H9 (cell line): Measurements from ENCODE around the gene MIOS. TPM values are rescaled to one million over a fixed set of nuclear protein-coding genes. Genes with fewer than 3 reads are reported as not detected.

Source experiments
- DNase-seq: peaks from one replicate; pipeline ENCODE4 v3.0.0-alpha.2; 2017
- H2AFZ ChIP-seq: one replicate; pipeline ENCODE4 v1.6.1; 2013; ENCODE audit warnings: mild to moderate bottlenecking, low read length, control low read depth, moderate library complexity
- H2AK5ac ChIP-seq: 2 replicates; pipeline ENCODE4 v1.6.1; 2013; ENCODE audit warnings: low read length, control low read depth, mixed read lengths; ENCODE audit not compliant: insufficient read length
- H2BK120ac ChIP-seq: one replicate; pipeline ENCODE4 v1.6.1; 2013; ENCODE audit warnings: low read depth, mild to moderate bottlenecking, low read length, control low read depth, inconsistent platforms; ENCODE audit not compliant: poor library complexity, severe bottlenecking
- H2BK12ac ChIP-seq: 2 replicates; pipeline ENCODE4 v1.6.1; 2013; ENCODE audit warnings: low read length, control low read depth, mixed read lengths, low read depth; ENCODE audit not compliant: insufficient read length
- H2BK15ac ChIP-seq: 2 replicates; pipeline ENCODE4 v1.6.1; 2013; ENCODE audit warnings: low read depth, low read length, control low read depth
- H2BK20ac ChIP-seq: one replicate; pipeline ENCODE4 v1.6.1; 2013; ENCODE audit warnings: low read depth, mild to moderate bottlenecking, low read length, control low read depth, inconsistent platforms; ENCODE audit not compliant: poor library complexity, severe bottlenecking
- H2BK5ac ChIP-seq: 2 replicates; pipeline ENCODE4 v1.6.1; 2013; ENCODE audit warnings: low read length, control low read depth, mixed read lengths; ENCODE audit not compliant: insufficient read length
- H3K14ac ChIP-seq: 2 replicates; pipeline ENCODE4 v1.6.1; 2013; ENCODE audit warnings: low read length, control low read depth; ENCODE audit not compliant: insufficient read depth
- H3K18ac ChIP-seq: 2 replicates; pipeline ENCODE4 v1.6.1; 2013; ENCODE audit warnings: low read depth, mild to moderate bottlenecking, mixed read lengths, low read length, control low read depth; ENCODE audit not compliant: insufficient read length
- H3K23ac ChIP-seq: 2 replicates; pipeline ENCODE4 v1.6.1; 2013; ENCODE audit warnings: low read length, control low read depth, mixed read lengths, low read depth; ENCODE audit not compliant: insufficient read length
- H3K23me2 ChIP-seq: 2 replicates; pipeline ENCODE4 v1.6.1; 2013; ENCODE audit warnings: low read depth, mild to moderate bottlenecking, mixed read lengths, low read length, control low read depth; ENCODE audit not compliant: insufficient read length, poor library complexity, severe bottlenecking
- H3K27ac ChIP-seq: 2 replicates; pipeline ENCODE4 v1.5.1; 2013; ENCODE audit warnings: low read length, control low read depth, mixed read lengths, low read depth; ENCODE audit not compliant: insufficient read length
- H3K27me3 ChIP-seq: 2 replicates; pipeline ENCODE4 v1.6.1; 2013; ENCODE audit warnings: low read length, control low read depth, inconsistent platforms; ENCODE audit not compliant: insufficient read depth
- H3K4ac ChIP-seq: 2 replicates; pipeline ENCODE4 v1.6.1; 2013; ENCODE audit warnings: low read depth, mild to moderate bottlenecking, control low read depth, inconsistent platforms, low read length, moderate library complexity
- H3K4me1 ChIP-seq: 2 replicates; pipeline ENCODE4 v1.6.1; 2013; ENCODE audit warnings: low read length, control low read depth, inconsistent platforms; ENCODE audit not compliant: insufficient read depth
- H3K4me2 ChIP-seq: 2 replicates; pipeline ENCODE4 v1.6.1; 2013; ENCODE audit warnings: low read length, control low read depth, mixed read lengths; ENCODE audit not compliant: insufficient read length, insufficient read depth
- H3K56ac ChIP-seq: 2 replicates; pipeline ENCODE4 v1.6.1; 2013; ENCODE audit warnings: low read depth, mild to moderate bottlenecking, mixed read lengths, low read length, control low read depth; ENCODE audit not compliant: insufficient read length
- H3K79me1 ChIP-seq: 2 replicates; pipeline ENCODE4 v1.6.1; 2013; ENCODE audit warnings: low read depth, mild to moderate bottlenecking, moderate library complexity, low read length, control low read depth, inconsistent platforms; ENCODE audit not compliant: insufficient read depth, poor library complexity, severe bottlenecking
- H3K79me2 ChIP-seq: 2 replicates; pipeline ENCODE4 v1.6.1; 2013; ENCODE audit warnings: low read length, control low read depth, inconsistent platforms; ENCODE audit not compliant: insufficient read depth
- H3K9ac ChIP-seq: 2 replicates; pipeline ENCODE4 v1.6.1; 2013; ENCODE audit warnings: low read length, control low read depth, mixed read lengths; ENCODE audit not compliant: insufficient read length; ENCODE audit errors: extremely low read depth
- H3K9me3 ChIP-seq: one replicate; pipeline ENCODE4 v1.6.1; 2013; ENCODE audit warnings: low read depth, low read length, inconsistent platforms; ENCODE audit not compliant: control insufficient read depth
- H3T11ph ChIP-seq: one replicate; pipeline ENCODE4 v1.6.1; 2013; ENCODE audit warnings: mild to moderate bottlenecking, low read length, control low read depth, inconsistent platforms
- H4K20me1 ChIP-seq: one replicate; pipeline ENCODE4 v1.6.1; 2013; ENCODE audit not compliant: control insufficient read depth, insufficient read length, insufficient read depth
- H4K5ac ChIP-seq: 2 replicates; pipeline ENCODE4 v1.6.1; 2013; ENCODE audit warnings: low read depth, mild to moderate bottlenecking, mixed read lengths, low read length, control low read depth; ENCODE audit not compliant: insufficient read length
- H4K8ac ChIP-seq: replicated peaks from 2 replicates; pipeline ENCODE4 v1.6.1; 2013; ENCODE audit warnings: low read length, control low read depth, mixed read lengths, low read depth; ENCODE audit not compliant: insufficient read length
- H4K91ac ChIP-seq: 2 replicates; pipeline ENCODE4 v1.6.1; 2013; ENCODE audit warnings: low read depth, mild to moderate bottlenecking, moderate library complexity, mixed read lengths, low read length, control low read depth; ENCODE audit not compliant: insufficient read length
- H3K27ac Mint-ChIP-seq, 3 experiments: 2 replicates in 2 of 3; 3 replicates in 1 of 3; pipeline ENCODE4 v1.8.0; 2020 to 2021; ENCODE audit warnings: mixed read lengths in 3 of 3, mild to moderate bottlenecking in 1 of 3, moderate library complexity in 1 of 3
- H3K27me3 Mint-ChIP-seq: 2 replicates; pipeline ENCODE4 v1.8.0; 2021; ENCODE audit warnings: low read depth, mild to moderate bottlenecking, moderate library complexity, mixed read lengths
- H3K36me3 Mint-ChIP-seq, 3 experiments: 2 replicates in 2 of 3; 3 replicates in 1 of 3; pipeline ENCODE4 v1.8.0; 2020 to 2021; ENCODE audit warnings: low read depth in 3 of 3, mixed read lengths in 3 of 3; ENCODE audit not compliant: insufficient read depth in 1 of 3
- H3K4me1 Mint-ChIP-seq, 2 experiments: 2 replicates each; pipeline ENCODE4 v1.8.0; 2020; ENCODE audit warnings: mixed read lengths in 2 of 2
- H3K4me3 Mint-ChIP-seq, 2 experiments: 2 replicates in 1 of 2; 3 replicates in 1 of 2; pipeline ENCODE4 v1.8.0; 2020 to 2021; ENCODE audit warnings: mild to moderate bottlenecking in 2 of 2, mixed read lengths in 2 of 2, moderate library complexity in 1 of 2
- H3K9me3 Mint-ChIP-seq, 2 experiments: 2 replicates in 1 of 2; 3 replicates in 1 of 2; pipeline ENCODE4 v1.8.0; 2020; ENCODE audit warnings: mild to moderate bottlenecking in 2 of 2, mixed read lengths in 2 of 2, moderate library complexity in 1 of 2
- WGBS: extraction: QIAGEN DNeasy Blood & Tissue Kit; methylation state at CpG from one replicate; pipeline ENCODE4 v1.1.7; 2013; ENCODE audit warnings: missing lambda C conversion rate, low lambda C conversion rate, mixed read lengths; ENCODE audit not compliant: insufficient read length; ENCODE audit errors: extremely low coverage; 5-methylcytosine and 5-hydroxymethylcytosine counted together
- total RNA-seq: library from RNA; stranded (reverse); gene quantifications from 2 replicates; pipeline ENCODE4 v1.2.1, GENCODE V29; 2021
- TF ChIP-seq, protein P1 (sequence below): fragments of 200-600 bp; sonication (generic); conservative IDR thresholded peaks from 3 replicates; pipeline ENCODE4 v1.8.0; 2021; ENCODE audit warnings: antibody characterized with exemption, mild to moderate bottlenecking

MIOS gene
- total RNA-seq, 1 experiment from 2014 or later = 46.4 TPM

DNA sequence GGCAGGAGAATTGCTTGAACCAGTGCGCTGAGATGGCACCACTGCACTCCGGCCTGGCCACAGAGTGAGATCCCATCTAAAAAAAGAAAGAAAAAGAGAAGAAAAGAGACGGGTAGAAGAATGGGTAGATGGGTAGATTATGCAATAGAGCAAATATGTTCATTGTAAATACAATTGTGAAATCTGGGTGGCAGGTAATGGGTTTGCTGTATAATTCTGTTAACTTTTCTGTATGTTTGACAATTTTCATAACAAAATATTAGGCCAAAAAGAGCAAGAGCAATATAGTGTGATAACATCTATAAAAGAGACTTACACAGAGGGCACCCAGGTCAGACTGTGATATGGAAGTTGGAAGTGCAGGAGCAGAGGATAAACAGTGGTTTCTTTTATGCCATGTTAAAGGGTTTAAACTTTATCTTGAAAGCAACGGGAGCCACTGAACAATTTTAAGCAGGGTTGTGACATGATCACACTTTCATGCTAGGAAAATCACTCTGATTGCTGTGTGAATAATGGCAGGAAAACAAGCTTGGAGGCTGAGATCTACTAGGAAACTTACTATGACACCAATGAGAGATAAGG, 24.3 kb upstream of the MIOS start:
- no peak overlapping the region for H3K4me2 ChIP-seq
- no peak overlapping the region for H2BK20ac ChIP-seq
- no peak overlapping the region for H3K4ac ChIP-seq
- H3K27ac ChIP-seq = no peak overlapping the region
- H3K27me3 Mint-ChIP-seq = no peaks in the 10 kb centered on the region
- no peak overlapping the region for H3K9ac ChIP-seq
- H3K27ac Mint-ChIP-seq = no peak overlapping the region
- H3K56ac ChIP-seq = no peak overlapping the region
- H2AK5ac ChIP-seq = no peak overlapping the region
- H3K23ac ChIP-seq = no peak overlapping the region
- H3K9me3 ChIP-seq = no peaks in the 10 kb centered on the region
- no peak overlapping the region for H3K14ac ChIP-seq
- H4K91ac ChIP-seq = no peak overlapping the region
- TF ChIP-seq, protein P1, sequence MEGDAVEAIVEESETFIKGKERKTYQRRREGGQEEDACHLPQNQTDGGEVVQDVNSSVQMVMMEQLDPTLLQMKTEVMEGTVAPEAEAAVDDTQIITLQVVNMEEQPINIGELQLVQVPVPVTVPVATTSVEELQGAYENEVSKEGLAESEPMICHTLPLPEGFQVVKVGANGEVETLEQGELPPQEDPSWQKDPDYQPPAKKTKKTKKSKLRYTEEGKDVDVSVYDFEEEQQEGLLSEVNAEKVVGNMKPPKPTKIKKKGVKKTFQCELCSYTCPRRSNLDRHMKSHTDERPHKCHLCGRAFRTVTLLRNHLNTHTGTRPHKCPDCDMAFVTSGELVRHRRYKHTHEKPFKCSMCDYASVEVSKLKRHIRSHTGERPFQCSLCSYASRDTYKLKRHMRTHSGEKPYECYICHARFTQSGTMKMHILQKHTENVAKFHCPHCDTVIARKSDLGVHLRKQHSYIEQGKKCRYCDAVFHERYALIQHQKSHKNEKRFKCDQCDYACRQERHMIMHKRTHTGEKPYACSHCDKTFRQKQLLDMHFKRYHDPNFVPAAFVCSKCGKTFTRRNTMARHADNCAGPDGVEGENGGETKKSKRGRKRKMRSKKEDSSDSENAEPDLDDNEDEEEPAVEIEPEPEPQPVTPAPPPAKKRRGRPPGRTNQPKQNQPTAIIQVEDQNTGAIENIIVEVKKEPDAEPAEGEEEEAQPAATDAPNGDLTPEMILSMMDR = no peak
- no peak overlapping the region for H3K18ac ChIP-seq
- H3K36me3 Mint-ChIP-seq = no peaks in the 10 kb centered on the region
- WGBS = 100% methylated on average over 1 of the region's 4 CpGs
- H2BK12ac ChIP-seq = no peak overlapping the region
- H3T11ph ChIP-seq = no peak overlapping the region
- H3K79me1 ChIP-seq = no peaks in the 10 kb centered on the region
- 0 out of 4 replicates have a peak, but pooled peaks cover 0 to 4% of the 10 kb centered on the region in 2 experiments for H3K4me1 Mint-ChIP-seq
- H4K20me1 ChIP-seq = no peaks in the 10 kb centered on the region
- H2BK120ac ChIP-seq = no peak overlapping the region
- no peak overlapping the region for H4K8ac ChIP-seq
- no peak overlapping the region for H2BK15ac ChIP-seq
- no peaks in the 10 kb centered on the region for H3K4me1 ChIP-seq
- H2BK5ac ChIP-seq = no peak overlapping the region
- H3K27me3 ChIP-seq = no peaks in the 10 kb centered on the region
- no peak overlapping the region for H2AFZ ChIP-seq
- no peaks in the 10 kb centered on the region for H3K79me2 ChIP-seq
- no peaks in the 10 kb centered on the region for H3K23me2 ChIP-seq
- no peak overlapping the region for H4K5ac ChIP-seq
- no peaks in the 10 kb centered on the region for H3K9me3 Mint-ChIP-seq
- no peak overlapping the region for H3K4me3 Mint-ChIP-seq
- no peak for DNase-seq
